IPS-NIHi7 (cell line): ENCODE measurements around the gene LSS.
"Not testable (repeated sequence)": the region's sequence is repeated elsewhere in the genome, so short reads cannot be mapped to it uniquely, and the experiment has no call there.

ENCODE experiments used
- DNase-seq: peaks from one replicate; pipeline ENCODE4 v3.0.0; 2012; ENCODE audit warnings: mixed read lengths; ENCODE audit errors: extremely low spot score

The LSS gene

GRCh38 chr21:46153247-46154154, 75.1 kb downstream of the LSS start:
- DNase-seq = peak; percentile 91

GRCh38 chr21:46152927-46153246, 75.7 kb downstream of the LSS start:
- no peak for DNase-seq

- no peak for DNase-seq
These were observed 76.3 kb downstream of the LSS start for GRCh38 chr21:46151989-46152926.

DNA sequence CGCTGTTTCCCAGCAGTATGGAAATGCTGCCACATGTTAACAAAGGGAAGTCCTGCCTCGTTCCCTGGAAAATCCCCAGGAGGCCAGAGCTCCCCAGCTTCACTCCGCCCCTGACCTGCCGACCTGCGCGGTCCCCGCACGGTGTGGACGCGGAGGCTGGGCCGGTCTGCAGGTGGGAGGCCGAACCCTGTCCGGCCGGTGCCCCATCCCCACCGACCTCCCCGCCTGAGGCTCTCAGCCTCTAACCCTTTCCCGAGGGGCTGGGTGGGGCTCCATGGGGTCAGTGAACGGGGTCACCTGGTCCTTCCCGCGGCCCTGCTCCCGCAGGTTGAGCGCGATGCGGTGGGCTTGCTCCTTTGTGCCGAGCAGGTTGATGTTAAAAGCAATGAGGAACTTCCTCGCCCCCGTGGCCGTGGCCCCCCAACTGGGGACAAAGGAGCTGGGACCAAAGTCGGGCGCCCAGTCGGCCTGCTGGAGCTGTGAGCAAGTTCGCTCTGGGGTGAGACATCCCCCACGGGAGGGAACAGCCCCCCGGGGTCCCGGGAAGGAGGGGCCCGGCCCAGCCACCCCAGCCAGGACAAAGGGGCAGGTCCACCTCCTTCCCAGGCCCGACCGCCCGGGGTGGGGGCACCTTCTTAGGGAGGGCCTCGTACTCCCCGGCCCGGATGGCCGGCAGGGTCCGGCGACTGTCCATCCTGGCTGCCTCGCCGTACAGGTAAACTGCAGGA, 77.1 kb downstream of the LSS start:
- DNase-seq = no peak

GRCh38 chr21:46150491-46151121, 78.0 kb downstream of the LSS start:
- no peak for DNase-seq

DNA sequence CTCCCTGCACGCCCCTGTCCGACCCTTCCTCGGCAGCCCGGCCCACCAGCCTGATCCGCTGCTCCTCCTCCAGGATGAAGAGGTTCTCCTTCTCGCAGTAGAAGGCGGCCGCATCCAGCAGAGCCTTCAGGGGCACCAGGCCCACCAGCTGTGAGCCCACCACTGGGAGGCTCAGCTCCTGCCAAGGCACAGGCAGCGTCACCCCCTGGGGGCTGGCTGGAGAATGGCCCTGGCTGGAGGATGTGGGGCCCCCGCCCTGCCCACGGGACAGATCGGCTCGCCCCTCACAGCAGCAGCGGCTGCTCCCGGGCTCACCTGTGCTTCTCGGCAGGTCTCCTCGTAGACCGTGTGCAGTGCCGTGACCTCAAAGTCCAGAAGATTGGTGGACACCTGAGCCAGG, 78.5 kb downstream of the LSS start:
- no peak for DNase-seq

DNA sequence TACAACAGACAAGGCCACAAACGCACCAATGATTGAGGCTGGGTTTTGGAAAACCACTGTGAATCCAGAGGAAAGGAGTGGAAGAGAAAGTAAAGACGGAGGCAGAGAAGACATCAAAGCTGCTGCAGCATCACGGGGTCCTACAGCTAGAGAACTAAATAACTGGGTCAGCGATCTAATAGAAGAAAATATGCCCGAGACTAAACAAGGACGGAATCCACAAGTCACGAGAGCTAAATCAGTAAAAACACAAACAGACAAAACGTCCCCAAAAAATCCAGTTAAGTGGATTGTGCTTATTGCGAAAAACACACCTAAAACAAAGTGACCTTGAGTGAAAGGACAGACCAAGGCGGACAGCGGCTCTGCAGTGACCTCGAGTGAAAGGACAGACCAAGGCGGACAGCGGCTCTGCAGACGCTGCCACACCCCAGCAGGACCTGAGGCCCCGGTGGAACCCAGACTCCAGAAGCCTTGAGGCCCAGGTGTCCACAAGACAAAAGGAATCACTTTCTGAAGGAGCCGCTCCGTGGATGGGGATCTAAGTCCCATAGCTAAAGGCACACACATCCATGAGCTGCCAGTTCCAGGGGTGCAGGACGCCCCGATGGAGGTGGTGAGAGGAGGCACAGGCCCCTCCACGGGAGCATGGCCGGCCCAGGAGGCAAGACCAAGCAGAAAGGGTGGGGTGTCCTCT, 79.2 kb downstream of the LSS start:
- no peak for DNase-seq

DNA sequence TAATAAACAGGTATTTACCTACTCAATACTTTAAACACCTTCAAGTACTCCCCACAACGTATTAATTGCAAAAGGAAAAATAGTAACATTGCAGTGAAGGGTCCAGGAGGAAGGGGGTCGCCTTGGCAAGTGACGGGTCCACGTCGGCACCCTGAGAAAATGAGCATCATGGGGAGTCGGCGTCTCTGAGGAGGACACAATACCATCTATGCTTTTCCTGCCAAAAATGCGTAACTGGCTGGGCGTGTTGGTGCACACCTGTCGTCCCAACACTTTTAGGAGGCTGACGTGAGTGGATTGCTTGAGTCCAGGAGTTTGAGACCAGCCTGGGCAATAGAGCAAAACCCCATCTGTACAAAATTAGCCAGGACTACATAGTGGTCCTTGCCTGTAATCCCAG, 80.5 kb downstream of the LSS start:
- no peak for DNase-seq

GRCh38 chr21:46147429-46147828, 81.1 kb downstream of the LSS start:
- DNase-seq = peak; percentile 83

- DNase-seq = no peak
These were observed 81.7 kb downstream of the LSS start for GRCh38 chr21:46146856-46147255.

- no peak for DNase-seq
These were observed 82.5 kb downstream of the LSS start for GRCh38 chr21:46145840-46146691.

DNA sequence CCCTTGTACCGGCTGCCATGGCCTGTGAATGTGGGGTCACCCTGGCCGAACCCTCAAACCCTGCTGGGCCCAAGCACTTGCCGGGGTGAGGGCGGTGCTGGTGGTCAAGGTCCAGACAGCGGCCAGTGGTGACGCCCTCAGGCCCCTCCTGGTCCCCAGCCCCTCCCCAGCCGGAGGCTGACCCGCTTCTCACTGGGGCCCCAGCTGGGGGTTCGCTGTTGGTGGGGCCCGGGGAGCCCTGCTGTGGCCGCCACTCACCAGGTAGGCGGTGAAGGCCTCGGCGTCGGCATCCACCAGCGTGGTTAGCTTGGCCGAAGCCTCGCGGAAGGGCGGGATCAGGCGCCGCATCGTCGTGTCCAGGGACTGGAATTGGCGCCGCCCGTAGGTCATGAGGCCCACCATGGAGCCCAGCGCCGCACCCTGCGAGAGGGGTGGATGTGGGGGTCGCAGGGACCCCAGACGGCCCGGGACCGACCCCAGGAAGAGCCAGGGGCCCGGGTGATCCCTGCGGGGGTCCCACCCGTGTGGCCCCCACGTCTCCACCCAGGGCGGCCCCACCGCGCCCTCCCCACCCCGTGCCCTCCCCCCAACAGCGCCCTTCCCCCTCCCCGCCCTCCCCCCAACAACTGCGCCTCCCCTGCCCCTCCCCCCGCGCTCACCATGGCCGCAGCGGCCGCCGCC, 83.3 kb downstream of the LSS start:
- no peak for DNase-seq

GRCh38 chr21:46144464-46145070, 84.0 kb downstream of the LSS start:
- DNase-seq = no peak

DNA sequence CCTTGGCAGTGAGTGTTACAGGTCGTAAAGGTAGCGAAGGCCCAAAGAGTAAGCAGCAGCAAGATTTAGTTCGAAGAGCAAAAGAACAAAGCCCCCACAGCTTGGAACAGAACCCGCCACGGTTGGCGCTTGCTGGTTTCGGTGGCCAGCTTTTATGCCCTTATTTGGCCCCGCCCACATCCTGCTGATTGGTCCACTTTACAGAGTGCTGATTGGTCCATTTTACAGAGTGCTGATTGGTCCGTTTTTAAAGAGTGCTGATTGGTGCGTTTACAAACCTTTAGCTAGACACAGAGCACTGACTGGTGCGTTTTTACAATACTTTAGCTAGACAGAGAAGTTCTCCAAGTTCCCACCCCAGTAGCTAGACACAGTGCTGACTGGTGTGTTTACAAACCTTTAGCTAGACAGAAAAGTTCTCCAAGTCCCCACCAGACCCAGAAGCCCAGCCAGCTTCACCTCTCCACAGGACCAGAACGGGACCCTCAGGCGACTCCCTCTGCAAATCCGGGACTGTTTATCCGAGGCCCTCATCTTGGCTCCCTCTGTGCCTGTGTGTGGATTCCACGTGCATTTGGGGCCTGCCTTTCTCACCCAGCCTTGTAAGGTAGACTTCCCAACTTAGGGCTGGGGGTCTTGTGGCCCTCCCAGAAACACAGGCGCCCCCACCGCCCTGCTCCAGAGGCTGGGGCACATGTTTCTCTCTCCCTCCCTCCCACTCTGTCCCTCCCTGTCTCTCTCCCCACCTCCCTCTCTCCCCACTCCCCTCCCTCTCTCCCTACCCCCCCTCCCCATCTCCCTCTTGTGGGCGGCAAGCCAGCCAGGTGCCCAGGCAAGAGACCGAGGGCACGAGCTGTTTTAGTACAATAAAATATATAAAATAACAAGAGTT, 85.7 kb downstream of the LSS start:
- no peak for DNase-seq

DNA sequence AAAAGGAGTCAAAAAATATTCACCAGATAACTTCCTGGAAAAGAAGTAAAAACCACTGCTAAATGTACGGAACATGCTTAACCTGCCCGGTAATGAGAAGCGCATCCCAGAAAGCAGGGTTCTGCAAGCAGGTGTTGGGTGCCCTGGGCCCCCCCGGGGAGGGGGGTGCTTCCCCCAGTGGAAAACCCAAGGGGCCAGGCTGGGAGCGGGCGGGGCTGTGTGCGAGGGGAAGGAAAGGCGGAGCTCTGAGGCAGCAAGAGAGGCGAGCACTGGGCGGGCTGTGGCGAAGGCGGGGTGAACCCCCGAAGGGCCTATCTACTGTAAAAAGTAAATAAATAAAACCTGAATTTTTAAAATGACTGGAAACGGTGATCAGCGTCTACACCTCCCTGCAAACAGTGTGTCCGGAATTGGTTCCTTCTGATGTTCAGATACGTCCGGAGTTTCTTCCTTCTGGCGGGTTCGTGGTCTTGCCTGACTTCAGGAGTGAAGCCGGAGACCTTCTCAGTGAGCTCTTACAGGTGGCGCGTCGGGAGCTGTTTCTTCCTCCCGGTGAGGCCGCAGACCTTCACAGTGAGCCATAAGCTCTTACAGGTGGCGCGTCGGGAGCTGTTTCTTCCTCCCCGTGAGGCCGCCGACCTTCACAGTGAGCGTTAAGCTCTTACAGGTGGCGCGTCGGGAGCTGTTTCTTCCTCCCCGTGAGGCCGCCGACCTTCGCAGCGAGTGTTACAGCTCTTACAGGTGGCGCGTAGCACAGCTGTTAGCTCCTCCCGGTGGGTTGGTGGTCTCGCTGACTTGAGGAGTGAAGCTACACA, 86.6 kb downstream of the LSS start:
- no peak for DNase-seq

- DNase-seq = not testable (repeated sequence)
These were observed 88.1 kb downstream of the LSS start for GRCh38 chr21:46140352-46141003.

- no peak for DNase-seq
These were observed 88.9 kb downstream of the LSS start for GRCh38 chr21:46139686-46140085.
